Uterus (tissue), 4 donors: ENCODE data around the gene CSAG1. TPM values are rescaled to one million over a fixed set of nuclear protein-coding genes. Genes with fewer than 3 reads are reported as not detected.
"Not testable (repeated sequence)": the region's sequence is repeated elsewhere in the genome, so short reads cannot be mapped to it uniquely, and the experiment has no call there.

ENCODE experiments used
- DNase-seq, 2 donors: peaks; one replicate each; pipeline ENCODE4 v3.0.0-alpha.2; 2019 to 2020
- H3K27ac ChIP-seq, 2 donors: fragments of 200-600 bp; sonication (generic); 1 replicate in 1 of 2; 2 replicates in 1 of 2; pipeline ENCODE4 v1.5.1; 2016 to 2018
- H3K27me3 ChIP-seq, 2 donors: fragments of 200-600 bp; sonication (generic); one replicate each; pipeline ENCODE4 v1.5.1; 2018 to 2019; ENCODE audit warnings: control low read depth in 1 of 2
- H3K36me3 ChIP-seq, 2 donors: fragments of 200-600 bp; sonication (generic); one replicate each; pipeline ENCODE4 v1.5.1; 2019; ENCODE audit warnings: control low read depth in 1 of 2
- H3K4me1 ChIP-seq, 2 donors: fragments of 200-600 bp; sonication (generic); one replicate each; pipeline ENCODE4 v1.5.1; 2018 to 2019; ENCODE audit warnings: control low read depth in 1 of 2
- H3K4me3 ChIP-seq, 2 donors: fragments of 200-600 bp; sonication (generic); 1 replicate in 1 of 2; 2 replicates in 1 of 2; pipeline ENCODE4 v1.5.1; 2018 to 2019; ENCODE audit warnings: mild to moderate bottlenecking in 1 of 2
- H3K9me3 ChIP-seq, 2 donors: fragments of 200-600 bp; sonication (generic); one replicate each; pipeline ENCODE4 v1.5.1; 2019; ENCODE audit warnings: control low read depth in 1 of 2
- CTCF ChIP-seq, 4 experiments: fragments of 200-600 bp in 2 of 4; fragments of 450-650 bp in 2 of 4; sonication (generic) in 2 of 4; IDR thresholded peaks; one replicate each; pipeline ENCODE4 v1.5.1; 2016 to 2019; ENCODE audit warnings: antibody characterized with exemption in 4 of 4, mild to moderate bottlenecking in 2 of 4, moderate library complexity in 1 of 4
- POLR2A ChIP-seq, 2 donors: fragments of 450-650 bp; IDR thresholded peaks; one replicate each; pipeline ENCODE4 v1.6.1; 2016; ENCODE audit warnings: antibody characterized with exemption in 2 of 2, mild to moderate bottlenecking in 1 of 2, moderate library complexity in 1 of 2
- intact Hi-C: fragments of 100-400 bp; cut with DNase I; formaldehyde crosslinking; loops from one replicate; pipeline ENCODE4 v1.15.1; 2023; ENCODE audit warnings: low total_unique reads
- total RNA-seq, 4 donors: library from RNA; depleted of rRNA in 3 of 4; stranded (reverse); fragments of >200 nt in 3 of 4; gene quantifications; one replicate each; pipeline versions ENCODE4 v1.1.0 to v1.2.4, GENCODE V29; 2014 to 2023
- donor health status: DM: yes; HTN: yes; CAD: no.

Gene CSAG1
- total RNA-seq, result not detected

- DNase-seq, result no peak
- no peaks in the 10 kb centered on the region for H3K4me1 ChIP-seq
- H3K36me3 ChIP-seq, result no peaks in the 10 kb centered on the region
- TF ChIP-seq POLR2A (IDR thresholded peaks at IDR 0.05), result no peak
- no peak for TF ChIP-seq CTCF (IDR thresholded peaks at IDR 0.05)
- H3K27ac ChIP-seq, result no peak within 1 kb of the TSS
- intact Hi-C loops, result no loop called here
- H3K4me3 ChIP-seq, result no peak within 1 kb of the TSS
- no peaks in the 10 kb centered on the region for H3K27me3 ChIP-seq
- no peaks in the 10 kb centered on the region for H3K9me3 ChIP-seq
Measured at GRCh38 chrX:152733261-152733975, at the start of gene CSAG1, which contains the start of gene MAGEA12. TSS of gene CSAG1 (minus strand) at chrX:152733721. CDS start at chrX:152732460, 1,261 bp downstream. TSS of gene MAGEA12 (plus strand) at chrX:152733757. CDS start at chrX:152736162, 2,405 bp downstream.

- H3K27me3 ChIP-seq, H3K9me3 ChIP-seq, DNase-seq, intact Hi-C loops, H3K27ac ChIP-seq, H3K4me1 ChIP-seq, H3K36me3 ChIP-seq, H3K4me3 ChIP-seq: not testable (repeated sequence)
Measured at GRCh38 chrX:152769549-152770289, 36.2 kb upstream of the CSAG1 start, which contains the start of gene MAGEA6. TSS of gene MAGEA6 (minus strand) at chrX:152769689. CDS start at chrX:152767650, 2,039 bp downstream.

- intact Hi-C loops, DNase-seq, H3K27me3 ChIP-seq, H3K27ac ChIP-seq, H3K9me3 ChIP-seq, H3K4me1 ChIP-seq, H3K4me3 ChIP-seq, H3K36me3 ChIP-seq: not testable (repeated sequence)
Measured at GRCh38 chrX:152766562-152766961, 33.0 kb upstream of the CSAG1 start.

GRCh38 chrX:152761582-152761981, 28.1 kb upstream of the CSAG1 start:
- H3K4me3 ChIP-seq, DNase-seq, intact Hi-C loops, H3K27ac ChIP-seq, H3K36me3 ChIP-seq, H3K27me3 ChIP-seq, H3K9me3 ChIP-seq, H3K4me1 ChIP-seq: not testable (repeated sequence)

GRCh38 chrX:152759544-152759943, 26.0 kb upstream of the CSAG1 start:
- intact Hi-C loops, H3K27me3 ChIP-seq, H3K4me3 ChIP-seq, H3K9me3 ChIP-seq, DNase-seq, H3K27ac ChIP-seq, H3K4me1 ChIP-seq, H3K36me3 ChIP-seq: not testable (repeated sequence)

- H3K9me3 ChIP-seq, DNase-seq, H3K4me1 ChIP-seq, H3K27ac ChIP-seq, H3K36me3 ChIP-seq, H3K4me3 ChIP-seq, H3K27me3 ChIP-seq, intact Hi-C loops: not testable (repeated sequence)
Measured at GRCh38 chrX:152758918-152759317, 25.4 kb upstream of the CSAG1 start, which contains the start of gene CSAG3. TSS of gene CSAG3 (plus strand) at chrX:152759218.

- H3K27ac ChIP-seq, intact Hi-C loops, H3K9me3 ChIP-seq, DNase-seq, H3K4me1 ChIP-seq, H3K36me3 ChIP-seq, H3K27me3 ChIP-seq, H3K4me3 ChIP-seq: not testable (repeated sequence)
Measured at GRCh38 chrX:152754871-152755270, 21.4 kb upstream of the CSAG1 start.

- H3K36me3 ChIP-seq, H3K9me3 ChIP-seq, H3K4me3 ChIP-seq, H3K27ac ChIP-seq, intact Hi-C loops, DNase-seq, H3K27me3 ChIP-seq, H3K4me1 ChIP-seq: not testable (repeated sequence)
Measured at GRCh38 chrX:152753686-152754650, 20.4 kb upstream of the CSAG1 start, which contains the start of gene MAGEA2. TSS of gene MAGEA2 (minus strand) at chrX:152753842. CDS start at chrX:152751363, 2,479 bp downstream.
